ENCODE measurements around the gene PKIB. TPM values are rescaled to one million over a fixed set of nuclear protein-coding genes. Genes with fewer than 3 reads are reported as not detected.

PKIB gene
- total and polyA plus RNA-seq, 2 donors (not counting 3 experiments of a cell fraction or from before 2014, with no cell fraction given): not detected

- no peak for FAIRE-seq
- Histone ChIP-seq H3K9ac (replicated peaks; ENCODE audit: extremely low read depth, insufficient read depth, low read length) (no peak overlapping the region), H3K36me3 (ENCODE audit: control insufficient read depth in 2 of 2, extremely low read depth in 1 of 2, insufficient read depth in 2 of 2, low read length in 2 of 2) (no peaks in the 10 kb centered on the region), H3K27me3 (ENCODE audit: control insufficient read depth in 2 of 2, insufficient read depth in 2 of 2, low read length in 2 of 2) (peaks cover 0 to 3% of the 10 kb centered on the region in 2 experiments), H3K79me2 (ENCODE audit: control insufficient read depth, insufficient read depth, low read length) (no peaks in the 10 kb centered on the region), H3K4me1 (ENCODE audit: control insufficient read depth, extremely low read depth, insufficient read depth, low read length) (no peaks in the 10 kb centered on the region), H3K9me3 (replicated peaks; ENCODE audit: control insufficient read depth, insufficient read depth, low read length) (no peaks in the 10 kb centered on the region), H3K9me1 (replicated peaks; ENCODE audit: control insufficient read depth, extremely low read depth, insufficient read depth, low read length) (no peaks in the 10 kb centered on the region), H2AFZ (ENCODE audit: low read depth, low read length) (no peak overlapping the region), H4K20me1 (replicated peaks; ENCODE audit: control insufficient read depth, extremely low read depth, insufficient read depth, low read length) (no peaks in the 10 kb centered on the region), H3K4me3 (replicated peaks in 1 of 3; ENCODE audit: insufficient read depth in 1 of 3, low read depth in 1 of 3, low read length in 3 of 3) (no peak overlapping the region), H3K27ac (ENCODE audit: insufficient read depth, low read depth, low read length) (no peak overlapping the region), H3K4me2 (ENCODE audit: insufficient read depth, low read length) (no peak overlapping the region)
- POLR2A ChIA-PET: no interaction called here
- CTCF ChIA-PET: interaction anchor here (0.7 kb wide), 1 partner anchor 22 kb away, joined by 3 read pairs; no protein-coding TSS in a partner anchor
- dilution Hi-C loops (cut with MboI; ENCODE audit: extremely low pct_ligation_motif_present, low sequenced_read_pairs): no loop called here
- intact Hi-C loops (cut with micrococcal nuclease): no loop called here
- BruUV-seq (replicated peaks): no TSS peak
- TF ChIP-seq POLR2AphosphoS5 (IDR thresholded peaks at IDR 0.05; ENCODE audit: insufficient read depth, low read depth, low read length) (no peak), MYC (IDR thresholded peaks at IDR 0.05; ENCODE audit: low read depth, low read length) (no peak), EZH2 (IDR thresholded peaks at IDR 0.05; ENCODE audit: borderline replicate concordance, low read depth, low read length, severe bottlenecking) (no peak), JUN (IDR thresholded peaks at IDR 0.05; ENCODE audit: borderline replicate concordance, insufficient read depth, insufficient read length, low read depth) (no peak), MAX (IDR thresholded peaks at IDR 0.05; ENCODE audit: insufficient read depth, insufficient read length) (no peak), GATA2 (IDR thresholded peaks at IDR 0.05; ENCODE audit: insufficient read depth, insufficient read length, low read depth, low read length) (no peak), FOS (IDR thresholded peaks at IDR 0.05; ENCODE audit: borderline replicate concordance, insufficient read depth, low read length) (no peak), POLR2A (IDR thresholded peaks at IDR 0.05; ENCODE audit: low read depth, low read length) (no peak)
- TF ChIP-seq, protein P1, sequence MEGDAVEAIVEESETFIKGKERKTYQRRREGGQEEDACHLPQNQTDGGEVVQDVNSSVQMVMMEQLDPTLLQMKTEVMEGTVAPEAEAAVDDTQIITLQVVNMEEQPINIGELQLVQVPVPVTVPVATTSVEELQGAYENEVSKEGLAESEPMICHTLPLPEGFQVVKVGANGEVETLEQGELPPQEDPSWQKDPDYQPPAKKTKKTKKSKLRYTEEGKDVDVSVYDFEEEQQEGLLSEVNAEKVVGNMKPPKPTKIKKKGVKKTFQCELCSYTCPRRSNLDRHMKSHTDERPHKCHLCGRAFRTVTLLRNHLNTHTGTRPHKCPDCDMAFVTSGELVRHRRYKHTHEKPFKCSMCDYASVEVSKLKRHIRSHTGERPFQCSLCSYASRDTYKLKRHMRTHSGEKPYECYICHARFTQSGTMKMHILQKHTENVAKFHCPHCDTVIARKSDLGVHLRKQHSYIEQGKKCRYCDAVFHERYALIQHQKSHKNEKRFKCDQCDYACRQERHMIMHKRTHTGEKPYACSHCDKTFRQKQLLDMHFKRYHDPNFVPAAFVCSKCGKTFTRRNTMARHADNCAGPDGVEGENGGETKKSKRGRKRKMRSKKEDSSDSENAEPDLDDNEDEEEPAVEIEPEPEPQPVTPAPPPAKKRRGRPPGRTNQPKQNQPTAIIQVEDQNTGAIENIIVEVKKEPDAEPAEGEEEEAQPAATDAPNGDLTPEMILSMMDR (IDR thresholded peaks at IDR 0.05; ENCODE audit: extremely low read depth in 1 of 2, insufficient read depth in 1 of 2, low read depth in 1 of 2, low read length in 2 of 2): no peak
- DNase-seq (ENCODE audit: low read depth, low spot score): no peak
Observed at GRCh38 chr6:122753000-122753687, 142.9 kb downstream of the PKIB start.

Measured in endothelial cell of umbilical vein (primary cell).